ENCODE results near the gene KCNT2.

GRCh38 chr1:196409586-196409985 lies 198.7 kb downstream of the KCNT2 start:
- TF ChIP-seq, protein P1, sequence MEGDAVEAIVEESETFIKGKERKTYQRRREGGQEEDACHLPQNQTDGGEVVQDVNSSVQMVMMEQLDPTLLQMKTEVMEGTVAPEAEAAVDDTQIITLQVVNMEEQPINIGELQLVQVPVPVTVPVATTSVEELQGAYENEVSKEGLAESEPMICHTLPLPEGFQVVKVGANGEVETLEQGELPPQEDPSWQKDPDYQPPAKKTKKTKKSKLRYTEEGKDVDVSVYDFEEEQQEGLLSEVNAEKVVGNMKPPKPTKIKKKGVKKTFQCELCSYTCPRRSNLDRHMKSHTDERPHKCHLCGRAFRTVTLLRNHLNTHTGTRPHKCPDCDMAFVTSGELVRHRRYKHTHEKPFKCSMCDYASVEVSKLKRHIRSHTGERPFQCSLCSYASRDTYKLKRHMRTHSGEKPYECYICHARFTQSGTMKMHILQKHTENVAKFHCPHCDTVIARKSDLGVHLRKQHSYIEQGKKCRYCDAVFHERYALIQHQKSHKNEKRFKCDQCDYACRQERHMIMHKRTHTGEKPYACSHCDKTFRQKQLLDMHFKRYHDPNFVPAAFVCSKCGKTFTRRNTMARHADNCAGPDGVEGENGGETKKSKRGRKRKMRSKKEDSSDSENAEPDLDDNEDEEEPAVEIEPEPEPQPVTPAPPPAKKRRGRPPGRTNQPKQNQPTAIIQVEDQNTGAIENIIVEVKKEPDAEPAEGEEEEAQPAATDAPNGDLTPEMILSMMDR (IDR thresholded peaks at IDR 0.05), result no peak
- TF ChIP-seq POLR2A (IDR thresholded peaks at IDR 0.05) (no peak), EP300 (IDR thresholded peaks at IDR 0.05) (no peak)
